Ishikawa (cell line): ENCODE measurements around the gene PTPRD.

Experiments used
- CEBPB ChIP-seq: IDR thresholded peaks from 2 replicates; pipeline ENCODE4 v1.6.1; 2012
- CREB1 ChIP-seq: IDR thresholded peaks from 2 replicates; pipeline ENCODE4 v1.6.1; 2012; ENCODE audit warnings: low read depth
- EGR1 ChIP-seq: IDR thresholded peaks from 2 replicates; pipeline ENCODE4 v1.6.1; 2012
- EP300 ChIP-seq: IDR thresholded peaks from 2 replicates; pipeline ENCODE4 v1.6.1; 2012; ENCODE audit warnings: borderline replicate concordance
- FOXM1 ChIP-seq: IDR thresholded peaks from 2 replicates; pipeline ENCODE4 v1.6.1; 2012; ENCODE audit warnings: low read depth, borderline replicate concordance
- NFIC ChIP-seq: IDR thresholded peaks from 2 replicates; pipeline ENCODE4 v1.6.1; 2012
- RAD21 ChIP-seq: IDR thresholded peaks from 2 replicates; pipeline ENCODE4 v1.6.1; 2012; ENCODE audit warnings: low read depth
- TAF1 ChIP-seq: IDR thresholded peaks from 2 replicates; pipeline ENCODE4 v1.6.1; 2012; ENCODE audit warnings: low read depth, mild to moderate bottlenecking
- TCF12 ChIP-seq: IDR thresholded peaks from 2 replicates; pipeline ENCODE4 v1.6.1; 2012; ENCODE audit warnings: low read depth
- TEAD4 ChIP-seq: IDR thresholded peaks from 2 replicates; pipeline ENCODE4 v1.6.1; 2012
- USF1 ChIP-seq: IDR thresholded peaks from 2 replicates; pipeline ENCODE4 v1.6.1; 2012
- YY1 ChIP-seq: IDR thresholded peaks from 2 replicates; pipeline ENCODE4 v1.6.1; 2012; ENCODE audit warnings: low read depth
- ZBTB7A ChIP-seq: IDR thresholded peaks from 2 replicates; pipeline ENCODE4 v1.6.1; 2012; ENCODE audit warnings: low read depth
- TF ChIP-seq, protein P1 (sequence below): IDR thresholded peaks from 2 replicates; pipeline ENCODE4 v1.6.1; 2012; ENCODE audit warnings: low read depth, mild to moderate bottlenecking
- TF ChIP-seq, protein P2 (sequence below): IDR thresholded peaks from 2 replicates; pipeline ENCODE4 v1.6.1; 2012

Gene PTPRD

DNA sequence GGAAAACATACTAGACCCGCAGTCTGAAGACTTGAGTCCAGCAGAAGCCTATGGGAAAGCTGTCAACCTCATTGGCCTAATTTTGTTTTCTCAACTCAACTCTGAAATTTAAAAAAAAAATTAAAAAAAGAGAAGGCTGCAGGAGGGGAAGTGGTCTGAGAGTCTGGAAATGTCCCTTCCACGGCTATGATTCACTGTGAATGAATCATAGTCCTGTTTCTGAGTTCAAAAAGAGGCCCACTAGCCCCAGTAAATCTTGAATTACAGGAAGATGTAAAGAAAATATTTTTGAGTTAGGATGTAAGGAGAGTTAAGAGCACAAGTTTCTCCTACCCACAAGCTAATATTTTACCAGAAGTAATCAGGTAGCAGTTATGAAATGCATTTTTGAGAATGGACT is 2247.8 kb downstream of the PTPRD start:
- no peak for TF ChIP-seq ZBTB7A
- TF ChIP-seq USF1 = no peak
- no peak for TF ChIP-seq TCF12
- TF ChIP-seq YY1 = no peak
- TF ChIP-seq EP300 = no peak
- TF ChIP-seq, protein P1, sequence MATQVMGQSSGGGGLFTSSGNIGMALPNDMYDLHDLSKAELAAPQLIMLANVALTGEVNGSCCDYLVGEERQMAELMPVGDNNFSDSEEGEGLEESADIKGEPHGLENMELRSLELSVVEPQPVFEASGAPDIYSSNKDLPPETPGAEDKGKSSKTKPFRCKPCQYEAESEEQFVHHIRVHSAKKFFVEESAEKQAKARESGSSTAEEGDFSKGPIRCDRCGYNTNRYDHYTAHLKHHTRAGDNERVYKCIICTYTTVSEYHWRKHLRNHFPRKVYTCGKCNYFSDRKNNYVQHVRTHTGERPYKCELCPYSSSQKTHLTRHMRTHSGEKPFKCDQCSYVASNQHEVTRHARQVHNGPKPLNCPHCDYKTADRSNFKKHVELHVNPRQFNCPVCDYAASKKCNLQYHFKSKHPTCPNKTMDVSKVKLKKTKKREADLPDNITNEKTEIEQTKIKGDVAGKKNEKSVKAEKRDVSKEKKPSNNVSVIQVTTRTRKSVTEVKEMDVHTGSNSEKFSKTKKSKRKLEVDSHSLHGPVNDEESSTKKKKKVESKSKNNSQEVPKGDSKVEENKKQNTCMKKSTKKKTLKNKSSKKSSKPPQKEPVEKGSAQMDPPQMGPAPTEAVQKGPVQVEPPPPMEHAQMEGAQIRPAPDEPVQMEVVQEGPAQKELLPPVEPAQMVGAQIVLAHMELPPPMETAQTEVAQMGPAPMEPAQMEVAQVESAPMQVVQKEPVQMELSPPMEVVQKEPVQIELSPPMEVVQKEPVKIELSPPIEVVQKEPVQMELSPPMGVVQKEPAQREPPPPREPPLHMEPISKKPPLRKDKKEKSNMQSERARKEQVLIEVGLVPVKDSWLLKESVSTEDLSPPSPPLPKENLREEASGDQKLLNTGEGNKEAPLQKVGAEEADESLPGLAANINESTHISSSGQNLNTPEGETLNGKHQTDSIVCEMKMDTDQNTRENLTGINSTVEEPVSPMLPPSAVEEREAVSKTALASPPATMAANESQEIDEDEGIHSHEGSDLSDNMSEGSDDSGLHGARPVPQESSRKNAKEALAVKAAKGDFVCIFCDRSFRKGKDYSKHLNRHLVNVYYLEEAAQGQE = no peak
- no peak for TF ChIP-seq CREB1
- TF ChIP-seq, protein P2, sequence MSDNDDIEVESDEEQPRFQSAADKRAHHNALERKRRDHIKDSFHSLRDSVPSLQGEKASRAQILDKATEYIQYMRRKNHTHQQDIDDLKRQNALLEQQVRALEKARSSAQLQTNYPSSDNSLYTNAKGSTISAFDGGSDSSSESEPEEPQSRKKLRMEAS = no peak
- no peak for TF ChIP-seq RAD21
- no peak for TF ChIP-seq NFIC
- TF ChIP-seq CEBPB = no peak
- no peak for TF ChIP-seq EGR1
- no peak for TF ChIP-seq TAF1
- no peak for TF ChIP-seq TEAD4
- TF ChIP-seq FOXM1 = no peak

DNA sequence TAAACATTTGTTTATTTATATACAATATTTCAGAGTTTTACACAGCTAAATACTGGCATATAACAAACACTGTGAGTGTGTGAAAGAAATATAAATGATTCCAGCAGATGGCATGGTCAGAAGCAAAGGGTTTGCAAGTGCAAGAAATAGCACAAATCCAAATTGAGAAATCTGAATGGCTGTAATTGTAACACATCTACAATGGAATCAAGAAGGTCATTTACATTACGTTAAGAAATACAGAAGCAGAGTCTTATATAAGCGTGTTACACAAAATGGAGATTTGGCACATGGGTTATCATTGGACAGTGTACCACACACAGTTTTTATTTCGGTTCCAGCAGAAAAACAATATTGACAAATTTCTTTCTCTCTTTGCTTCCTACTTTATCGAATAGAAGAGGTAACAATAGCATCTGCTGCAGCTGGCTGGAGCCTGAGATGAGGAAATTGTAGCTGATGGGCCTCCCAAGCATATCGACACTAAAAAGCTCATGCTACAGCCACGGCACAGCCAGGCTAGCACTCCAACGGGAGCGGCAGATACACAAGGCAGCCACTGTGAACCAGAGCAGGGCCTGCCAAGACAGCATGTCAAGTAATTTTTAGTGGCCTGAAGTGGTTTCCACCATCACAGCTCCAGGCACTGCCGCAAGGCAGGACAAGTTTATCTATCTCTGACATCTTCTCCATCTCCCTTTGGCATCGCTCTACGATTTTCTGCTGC is 2248.6 kb downstream of the PTPRD start:
- TF ChIP-seq FOXM1 = no peak
- TF ChIP-seq ZBTB7A = no peak
- TF ChIP-seq EP300 = no peak
- no peak for TF ChIP-seq EGR1
- TF ChIP-seq USF1 = no peak
- no peak for TF ChIP-seq RAD21
- TF ChIP-seq, protein P1 = no peak
- no peak for TF ChIP-seq TEAD4

GRCh38 chr9:8362250-8362649 is 2250.6 kb downstream of the PTPRD start:
- TF ChIP-seq FOXM1 (no peak), USF1 (no peak), RAD21 (no peak), TCF12 (no peak), ZBTB7A (no peak), CEBPB (no peak)
- TF ChIP-seq, protein P2 = no peak
- TF ChIP-seq, protein P1 = no peak

GRCh38 chr9:8361364-8361763 is 2251.4 kb downstream of the PTPRD start:
- TF ChIP-seq TCF12 = no peak
- no peak for TF ChIP-seq YY1
- TF ChIP-seq, protein P1 = no peak
- TF ChIP-seq TAF1 = no peak
- TF ChIP-seq EGR1 = no peak
- no peak for TF ChIP-seq ZBTB7A
- TF ChIP-seq, protein P2 = no peak
- TF ChIP-seq NFIC = no peak
- TF ChIP-seq TEAD4 = no peak
- no peak for TF ChIP-seq USF1
- TF ChIP-seq EP300 = no peak
- TF ChIP-seq CEBPB = no peak
- TF ChIP-seq FOXM1 = no peak
- TF ChIP-seq CREB1 = no peak
- no peak for TF ChIP-seq RAD21
